Body of pancreas (tissue), 4 donors: ENCODE results near the gene RAB11FIP4. TPM values are rescaled to one million over a fixed set of nuclear protein-coding genes. Genes with fewer than 3 reads are reported as not detected.

Source experiments
- ATAC-seq: fragments of 150-250 bp; one replicate; pipeline ENCODE4 v1.9.1; 2016
- DNase-seq, 4 donors: peaks; one replicate each; pipeline ENCODE4 v3.0.0-alpha.2; 2019
- H3K27ac ChIP-seq, 4 donors: fragments of 200-600 bp; sonication (generic); 1 replicate in 3 of 4; 2 replicates in 1 of 4; pipeline versions ENCODE4 v1.5.1 to v1.6.1; 2016 to 2019; ENCODE audit warnings: mild to moderate bottlenecking in 1 of 4, mixed read lengths in 1 of 4, moderate library complexity in 1 of 4
- H3K27me3 ChIP-seq, 2 donors: fragments of 200-600 bp; sonication (generic); one replicate each; pipeline ENCODE4 v1.6.0; 2016; ENCODE audit warnings: mild to moderate bottlenecking in 1 of 2
- H3K36me3 ChIP-seq, 2 donors: fragments of 200-600 bp; sonication (generic); replicated peaks in 1 of 2; 2 replicates each; pipeline ENCODE4 v1.5.1; 2016; ENCODE audit warnings: low read depth in 2 of 2; ENCODE audit not compliant: insufficient read depth in 1 of 2
- H3K4me1 ChIP-seq: fragments of 200-600 bp; sonication (generic); one replicate; pipeline ENCODE4 v1.6.0; 2016
- H3K4me3 ChIP-seq, 2 donors: fragments of 200-600 bp; sonication (generic); 1 replicate in 1 of 2; 2 replicates in 1 of 2; pipeline ENCODE4 v1.5.1; 2016 to 2019
- H3K9me3 ChIP-seq, 3 donors: fragments of 200-600 bp; sonication (generic); 1 replicate in 2 of 3; 2 replicates in 1 of 3; pipeline ENCODE4 v1.5.1; 2016
- CTCF ChIP-seq, 7 experiments: fragments of 450-650 bp in 4 of 7; fragments of 200-600 bp in 3 of 7; sonication (generic) in 3 of 7; IDR thresholded peaks; one replicate each; pipeline ENCODE4 v1.5.1; 2016 to 2019; ENCODE audit warnings: antibody characterized with exemption in 7 of 7
- POLR2A ChIP-seq, 3 donors: fragments of 450-650 bp; IDR thresholded peaks; one replicate each; pipeline ENCODE4 v1.6.1; 2016; ENCODE audit warnings: antibody characterized with exemption in 3 of 3, mild to moderate bottlenecking in 2 of 3
- whole genome bisulfite sequencing, 2 donors: methylation state at CpG; one replicate each; pipeline ENCODE4 v1.1.5; 2017; 5-methylcytosine and 5-hydroxymethylcytosine counted together
- intact Hi-C: fragments of 100-400 bp; cut with DNase I; formaldehyde crosslinking; loops from one replicate; pipeline ENCODE4 v1.15.1; 2023
- total RNA-seq, 2 donors: library from RNA; depleted of rRNA; stranded (reverse); fragments of >200 nt; gene quantifications; one replicate each; pipeline ENCODE4 v1.1.0, GENCODE V29; 2016

Gene RAB11FIP4
- total RNA-seq, 2 donors from 2014 or later: 37.2 to 38.7 TPM

- Histone ChIP-seq H3K4me3 (no peak overlapping the region), H3K36me3 (peaks cover 7 to 30% of the 10 kb centered on the region in 2 donors), H3K27ac (no peak overlapping the region), H3K4me1 (peaks cover 13% of the 10 kb centered on the region), H3K9me3 (no peaks in the 10 kb centered on the region), H3K27me3 (no peaks in the 10 kb centered on the region)
- WGBS, 2 donors: 23 to 45% methylated on average over 1 to 9 of the region's 10 CpGs
- TF ChIP-seq CTCF (IDR thresholded peaks at IDR 0.05): peak in 1 of 7 experiments; percentile 26
- no peak for TF ChIP-seq POLR2A (IDR thresholded peaks at IDR 0.05)
- intact Hi-C loops: no loop called here
- DNase-seq (peak in 1 of 4 donors; percentile 36), ATAC-seq (no peak)
Observed at GRCh38 chr17:31533546-31534155, 142.2 kb downstream of the RAB11FIP4 start.

- Histone ChIP-seq H3K4me3 (no peak overlapping the region), H3K9me3 (no peaks in the 10 kb centered on the region), H3K27ac (no peak overlapping the region), H3K27me3 (no peaks in the 10 kb centered on the region), H3K36me3 (peaks cover 6 to 23% of the 10 kb centered on the region in 2 donors), H3K4me1 (peaks cover 13% of the 10 kb centered on the region)
- DNase-seq (no peak), ATAC-seq (no peak)
- WGBS, 2 donors: 81 to 82% methylated on average over 10 of the region's 10 CpGs
- intact Hi-C loops: no loop called here
- TF ChIP-seq POLR2A (IDR thresholded peaks at IDR 0.05) (no peak), CTCF (IDR thresholded peaks at IDR 0.05) (no peak)
Observed at GRCh38 chr17:31534223-31534888, 142.9 kb downstream of the RAB11FIP4 start.

GRCh38 chr17:31535581-31535981 is 144.1 kb downstream of the RAB11FIP4 start:
- no peak overlapping the region for H3K4me3 ChIP-seq
- intact Hi-C loops: no loop called here
- H3K9me3 ChIP-seq: no peaks in the 10 kb centered on the region
- no peak for DNase-seq
- peaks cover under 1 to 18% of the 10 kb centered on the region in 2 donors for H3K36me3 ChIP-seq
- H3K4me1 ChIP-seq: peaks cover 13% of the 10 kb centered on the region
- TF ChIP-seq CTCF (IDR thresholded peaks at IDR 0.05) (no peak), POLR2A (IDR thresholded peaks at IDR 0.05) (no peak)
- no peak overlapping the region for H3K27ac ChIP-seq
- H3K27me3 ChIP-seq: no peaks in the 10 kb centered on the region
- WGBS, 2 donors: 53 to 69% methylated on average over 2 of the region's 2 CpGs
- ATAC-seq: no peak

- TF ChIP-seq CTCF (IDR thresholded peaks at IDR 0.05) (no peak), POLR2A (IDR thresholded peaks at IDR 0.05) (no peak)
- DNase-seq (no peak), ATAC-seq (no peak)
- H3K27me3 ChIP-seq: no peaks in the 10 kb centered on the region
- no peak overlapping the region for H3K27ac ChIP-seq
- H3K4me1 ChIP-seq: peaks cover 13% of the 10 kb centered on the region
- 89 to 92% methylated on average over 5 of the region's 5 CpGs for WGBS, 2 donors
- no peaks in the 10 kb centered on the region for H3K9me3 ChIP-seq
- no peak overlapping the region for H3K4me3 ChIP-seq
- intact Hi-C loops: no loop called here
- H3K36me3 ChIP-seq: peaks cover 0 to 11% of the 10 kb centered on the region in 2 donors
Observed at GRCh38 chr17:31536451-31536850, 145.0 kb downstream of the RAB11FIP4 start.
